WTC11 (cell line): ENCODE measurements around the gene CNTNAP2. TPM values are rescaled to one million over a fixed set of nuclear protein-coding genes. Genes with fewer than 3 reads are reported as not detected.

ENCODE experiments used
- ATAC-seq: fragments of 200-7000 bp; cut with Tn5 transposase; 2 replicates; pipeline ENCODE4 v1.10.0; 2021; ENCODE audit warnings: mild to moderate bottlenecking, moderate library complexity
- CTCF ChIA-PET: fragments of 300-600 bp; sonication (Branson Sonifier 250); formaldehyde crosslinking; loops from one replicate; lab custom pipeline; 2021; ENCODE audit warnings: antibody characterized with exemption; lab: Charles Lee
- POLR2A ChIA-PET: fragments of 350-600 bp; sonication (Branson Sonifier 250); formaldehyde crosslinking; loops from one replicate; lab custom pipeline; 2021; ENCODE audit warnings: antibody characterized with exemption; lab: Charles Lee
- DNase-seq: peaks from one replicate; pipeline ENCODE4 v3.0.0; 2021; ENCODE audit warnings: low spot score
- H3K27ac Mint-ChIP-seq: 2 replicates; pipeline ENCODE4 v1.8.0; 2021; ENCODE audit warnings: mixed read lengths
- H3K27me3 Mint-ChIP-seq: 2 replicates; pipeline ENCODE4 v1.8.0; 2021; ENCODE audit warnings: low read depth, mild to moderate bottlenecking, moderate library complexity, mixed read lengths
- H3K36me3 Mint-ChIP-seq: 2 replicates; pipeline ENCODE4 v1.8.0; 2021; ENCODE audit warnings: mixed read lengths
- H3K4me1 Mint-ChIP-seq: 2 replicates; pipeline ENCODE4 v1.8.0; 2022; ENCODE audit warnings: mixed read lengths
- H3K4me3 Mint-ChIP-seq: 2 replicates; pipeline ENCODE4 v1.8.0; 2021; ENCODE audit warnings: mild to moderate bottlenecking, moderate library complexity, mixed read lengths
- H3K9me3 Mint-ChIP-seq: 2 replicates; pipeline ENCODE4 v1.8.0; 2021; ENCODE audit warnings: mixed read lengths
- ETV6 ChIP-seq: sonication (generic); formaldehyde crosslinking; IDR thresholded peaks from 2 replicates; pipeline ENCODE4 v1.8.1; 2022; ENCODE audit warnings: mild to moderate bottlenecking, missing genetic modification reagents
- FOXP1 ChIP-seq: sonication (generic); formaldehyde crosslinking; IDR thresholded peaks from 2 replicates; pipeline ENCODE4 v1.8.0; 2022; ENCODE audit warnings: missing genetic modification reagents, mild to moderate bottlenecking, moderate library complexity, borderline replicate concordance
- GRHL2 ChIP-seq: fragments of 250-450 bp; sonication (Bioruptor Pico); IDR thresholded peaks from 2 replicates; pipeline ENCODE4 v1.8.0; 2022; ENCODE audit warnings: mild to moderate bottlenecking, moderate library complexity; ENCODE audit not compliant: insufficient replicate concordance, severe bottlenecking
- GTF2I ChIP-seq: fragments of 250-450 bp; sonication (Bioruptor Pico); conservative IDR thresholded peaks from 2 replicates; pipeline ENCODE4 v1.4.0; 2021; ENCODE audit warnings: mild to moderate bottlenecking
- NFATC4 ChIP-seq: fragments of 250-450 bp; sonication (Bioruptor Pico); IDR thresholded peaks from 2 replicates; pipeline ENCODE4 v1.9.0; 2021; ENCODE audit warnings: mild to moderate bottlenecking
- NR1H2 ChIP-seq: sonication (generic); formaldehyde crosslinking; IDR thresholded peaks from 2 replicates; pipeline ENCODE4 v1.9.0; 2021; ENCODE audit warnings: mild to moderate bottlenecking, moderate library complexity, missing genetic modification reagents
- NR3C1 ChIP-seq: sonication (generic); formaldehyde crosslinking; conservative IDR thresholded peaks from 2 replicates; pipeline ENCODE4 v1.8.1; 2023; ENCODE audit warnings: low read depth, mild to moderate bottlenecking, missing genetic modification reagents
- OVOL2 ChIP-seq: fragments of 250-450 bp; sonication (Bioruptor Pico); IDR thresholded peaks from 2 replicates; pipeline ENCODE4 v1.9.0; 2021; ENCODE audit warnings: mild to moderate bottlenecking, borderline replicate concordance
- RELA ChIP-seq: sonication (generic); formaldehyde crosslinking; IDR thresholded peaks from 2 replicates; pipeline ENCODE4 v1.8.1; 2022; ENCODE audit warnings: missing genetic modification reagents, mild to moderate bottlenecking, borderline replicate concordance
- SMAD3 ChIP-seq: sonication (generic); formaldehyde crosslinking; IDR thresholded peaks from 2 replicates; pipeline ENCODE4 v1.8.0; 2022; ENCODE audit warnings: missing genetic modification reagents, mild to moderate bottlenecking, borderline replicate concordance
- TCF7 ChIP-seq: sonication (generic); formaldehyde crosslinking; IDR thresholded peaks from 2 replicates; pipeline ENCODE4 v1.8.0; 2022; ENCODE audit warnings: mild to moderate bottlenecking, low read depth, missing genetic modification reagents, moderate library complexity
- ZBTB21 ChIP-seq: sonication (generic); formaldehyde crosslinking; IDR thresholded peaks from 2 replicates; pipeline ENCODE4 v1.8.1; 2023; ENCODE audit warnings: mild to moderate bottlenecking, missing genetic modification reagents, borderline replicate concordance
- ZNF317 ChIP-seq: sonication (generic); formaldehyde crosslinking; IDR thresholded peaks from 2 replicates; pipeline ENCODE4 v1.8.1; 2023; ENCODE audit warnings: low read depth, mild to moderate bottlenecking, moderate library complexity, missing genetic modification reagents, borderline replicate concordance
- ZNF396 ChIP-seq: fragments of 250-450 bp; sonication (Bioruptor Pico); IDR thresholded peaks from 2 replicates; pipeline ENCODE4 v1.8.0; 2021; ENCODE audit warnings: mild to moderate bottlenecking, moderate library complexity, borderline replicate concordance
- ZNF416 ChIP-seq: fragments of 250-450 bp; sonication (Bioruptor Pico); IDR thresholded peaks from 2 replicates; pipeline ENCODE4 v1.9.0; 2021; ENCODE audit warnings: mild to moderate bottlenecking, inconsistent platforms
- total RNA-seq: library from RNA; stranded (reverse); gene quantifications from 3 replicates; pipeline ENCODE4 v1.2.3, GENCODE V29; 2021
- TF ChIP-seq, protein P1 (sequence below): sonication (generic); formaldehyde crosslinking; IDR thresholded peaks from 2 replicates; pipeline ENCODE4 v1.8.1; 2023; ENCODE audit warnings: mild to moderate bottlenecking, missing genetic modification reagents, moderate library complexity
- TF ChIP-seq, protein P2 (sequence below): sonication (generic); formaldehyde crosslinking; IDR thresholded peaks from 2 replicates; pipeline ENCODE4 v1.8.0; 2022; ENCODE audit warnings: missing genetic modification reagents
- TF ChIP-seq, protein P3 (sequence below): sonication (generic); formaldehyde crosslinking; IDR thresholded peaks from 2 replicates; pipeline ENCODE4 v1.8.1; 2022; ENCODE audit warnings: low read depth, mild to moderate bottlenecking, moderate library complexity, missing genetic modification reagents, borderline replicate concordance
- TF ChIP-seq, protein P4 (sequence below): fragments of 250-450 bp; sonication (Bioruptor Pico); IDR thresholded peaks from 2 replicates; pipeline ENCODE4 v1.8.0; 2021; ENCODE audit warnings: mild to moderate bottlenecking
- TF ChIP-seq, protein P5 (sequence below): fragments of 250-450 bp; sonication (Bioruptor Pico); IDR thresholded peaks from 2 replicates; pipeline ENCODE4 v1.9.0; 2021; ENCODE audit warnings: mild to moderate bottlenecking

CNTNAP2 gene
- total RNA-seq, 1 experiment from 2014 or later, result 63.8 TPM

DNA sequence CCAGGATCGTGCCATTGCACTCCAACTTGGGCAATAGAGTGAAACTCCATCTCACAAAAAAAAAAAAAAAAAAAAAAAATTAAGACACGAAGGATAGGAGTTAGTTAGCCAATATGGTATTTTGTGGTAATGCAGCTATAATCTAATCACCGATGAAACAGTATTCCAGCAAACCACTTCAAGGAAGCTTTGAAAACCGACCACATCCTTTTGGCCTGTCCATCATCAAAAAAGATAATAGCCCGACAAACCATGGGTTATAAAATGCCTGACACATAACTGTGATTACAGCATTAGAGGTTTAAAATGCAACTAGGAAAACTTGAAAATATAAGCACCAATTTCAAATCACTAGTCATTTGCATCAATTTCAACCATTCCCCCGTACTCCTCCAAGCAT is 1745.3 kb downstream of the CNTNAP2 start (continued):
- TF ChIP-seq ZNF317 (CRISPR knock-in tag) (no peak), TCF7 (CRISPR knock-in tag) (no peak)
- TF ChIP-seq, protein P1, sequence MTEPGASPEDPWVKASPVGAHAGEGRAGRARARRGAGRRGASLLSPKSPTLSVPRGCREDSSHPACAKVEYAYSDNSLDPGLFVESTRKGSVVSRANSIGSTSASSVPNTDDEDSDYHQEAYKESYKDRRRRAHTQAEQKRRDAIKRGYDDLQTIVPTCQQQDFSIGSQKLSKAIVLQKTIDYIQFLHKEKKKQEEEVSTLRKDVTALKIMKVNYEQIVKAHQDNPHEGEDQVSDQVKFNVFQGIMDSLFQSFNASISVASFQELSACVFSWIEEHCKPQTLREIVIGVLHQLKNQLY (CRISPR knock-in tag), result no peak

DNA sequence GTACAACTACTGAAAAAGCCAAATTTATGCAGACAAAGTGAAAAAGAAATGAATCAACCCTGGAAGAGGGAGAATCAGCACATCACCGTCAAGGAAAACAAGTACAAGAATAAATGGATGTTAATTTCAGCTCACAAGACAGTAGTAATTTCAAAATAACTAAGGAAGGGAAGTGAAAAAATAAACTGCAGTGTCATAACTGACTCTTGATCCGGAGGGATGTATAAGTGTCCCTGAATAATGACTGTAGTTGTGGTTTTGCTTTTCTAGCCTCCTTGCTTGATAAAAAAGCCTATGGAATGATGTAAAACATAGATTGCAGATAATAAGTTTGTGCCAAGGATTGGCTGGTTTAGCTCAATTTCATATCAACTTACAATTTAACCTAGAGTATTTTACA is 1752.9 kb downstream of the CNTNAP2 start:
- Mint-ChIP-seq H3K4me1 (no peaks in the 10 kb centered on the region), H3K9me3 (peaks cover 37% of the 10 kb centered on the region), H3K36me3 (peaks cover 8% of the 10 kb centered on the region), H3K27ac (no peak overlapping the region), H3K4me3 (no peak overlapping the region), H3K27me3 (no peaks in the 10 kb centered on the region)
- TF ChIP-seq NR1H2 (CRISPR knock-in tag) (no peak), GRHL2 (CRISPR knock-in tag) (no peak)
- TF ChIP-seq, protein P2, sequence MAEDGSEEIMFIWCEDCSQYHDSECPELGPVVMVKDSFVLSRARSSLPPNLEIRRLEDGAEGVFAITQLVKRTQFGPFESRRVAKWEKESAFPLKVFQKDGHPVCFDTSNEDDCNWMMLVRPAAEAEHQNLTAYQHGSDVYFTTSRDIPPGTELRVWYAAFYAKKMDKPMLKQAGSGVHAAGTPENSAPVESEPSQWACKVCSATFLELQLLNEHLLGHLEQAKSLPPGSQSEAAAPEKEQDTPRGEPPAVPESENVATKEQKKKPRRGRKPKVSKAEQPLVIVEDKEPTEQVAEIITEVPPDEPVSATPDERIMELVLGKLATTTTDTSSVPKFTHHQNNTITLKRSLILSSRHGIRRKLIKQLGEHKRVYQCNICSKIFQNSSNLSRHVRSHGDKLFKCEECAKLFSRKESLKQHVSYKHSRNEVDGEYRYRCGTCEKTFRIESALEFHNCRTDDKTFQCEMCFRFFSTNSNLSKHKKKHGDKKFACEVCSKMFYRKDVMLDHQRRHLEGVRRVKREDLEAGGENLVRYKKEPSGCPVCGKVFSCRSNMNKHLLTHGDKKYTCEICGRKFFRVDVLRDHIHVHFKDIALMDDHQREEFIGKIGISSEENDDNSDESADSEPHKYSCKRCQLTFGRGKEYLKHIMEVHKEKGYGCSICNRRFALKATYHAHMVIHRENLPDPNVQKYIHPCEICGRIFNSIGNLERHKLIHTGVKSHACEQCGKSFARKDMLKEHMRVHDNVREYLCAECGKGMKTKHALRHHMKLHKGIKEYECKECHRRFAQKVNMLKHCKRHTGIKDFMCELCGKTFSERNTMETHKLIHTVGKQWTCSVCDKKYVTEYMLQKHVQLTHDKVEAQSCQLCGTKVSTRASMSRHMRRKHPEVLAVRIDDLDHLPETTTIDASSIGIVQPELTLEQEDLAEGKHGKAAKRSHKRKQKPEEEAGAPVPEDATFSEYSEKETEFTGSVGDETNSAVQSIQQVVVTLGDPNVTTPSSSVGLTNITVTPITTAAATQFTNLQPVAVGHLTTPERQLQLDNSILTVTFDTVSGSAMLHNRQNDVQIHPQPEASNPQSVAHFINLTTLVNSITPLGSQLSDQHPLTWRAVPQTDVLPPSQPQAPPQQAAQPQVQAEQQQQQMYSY (CRISPR knock-in tag), result no peak
- ChIA-PET CTCF (no interaction called here), POLR2A (no interaction called here)
- DNase-seq (no peak), ATAC-seq (no peak)

DNA sequence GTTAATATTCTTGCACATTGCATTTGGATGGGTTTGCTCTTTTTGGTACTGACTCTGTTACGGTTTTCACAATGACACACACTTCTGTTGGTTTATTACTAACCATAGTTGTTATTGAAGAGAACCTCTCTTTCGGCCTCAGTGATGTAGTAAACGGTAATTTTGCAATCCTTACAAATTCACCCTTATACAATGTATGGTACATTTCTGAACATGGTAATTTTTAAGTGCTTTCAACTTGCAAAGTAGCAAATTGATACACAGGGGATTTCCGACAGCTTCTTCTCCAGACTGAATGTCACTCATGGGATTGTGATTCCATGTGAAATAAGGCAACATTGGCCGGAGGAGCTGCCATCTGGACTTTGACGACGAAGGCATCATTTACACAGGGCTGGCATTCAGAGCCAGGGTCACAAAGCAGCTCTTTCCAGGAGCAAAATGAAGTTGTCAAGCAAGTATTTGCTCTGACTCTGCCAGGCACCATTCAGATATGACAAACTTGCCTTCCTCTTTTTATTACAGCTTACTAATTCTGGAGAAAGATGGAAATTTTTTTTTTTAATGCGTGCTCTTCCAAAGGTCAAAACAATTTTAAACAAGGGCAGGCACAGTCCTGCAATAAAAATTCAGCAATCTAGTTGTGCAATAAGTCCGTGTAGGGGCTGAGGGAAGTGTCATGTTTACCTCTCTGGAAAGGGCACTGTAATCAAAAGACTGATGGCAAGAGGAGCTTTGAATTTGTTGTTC is 1762.5 kb downstream of the CNTNAP2 start:
- H3K27me3 Mint-ChIP-seq, result no peaks in the 10 kb centered on the region
- CTCF ChIA-PET, result no interaction called here
- H3K4me3 Mint-ChIP-seq, result no peak overlapping the region
- peaks cover 8% of the 10 kb centered on the region for H3K4me1 Mint-ChIP-seq
- H3K36me3 Mint-ChIP-seq, result peaks cover 11% of the 10 kb centered on the region
- H3K27ac Mint-ChIP-seq, result no peak overlapping the region
- ATAC-seq, result no peak
- no peak for TF ChIP-seq OVOL2 (CRISPR knock-in tag)
- no peak for TF ChIP-seq RELA (CRISPR knock-in tag)
- no peak for TF ChIP-seq GTF2I (CRISPR knock-in tag)
- no peak for TF ChIP-seq NR3C1 (CRISPR knock-in tag)
- TF ChIP-seq FOXP1 (CRISPR knock-in tag), result no peak
- TF ChIP-seq ZNF317 (CRISPR knock-in tag), result no peak
- TF ChIP-seq, all 79 proteins: peak for 0
- POLR2A ChIA-PET, result no interaction called here
- DNase-seq, result no peak
- peaks cover 12% of the 10 kb centered on the region for H3K9me3 Mint-ChIP-seq

DNA sequence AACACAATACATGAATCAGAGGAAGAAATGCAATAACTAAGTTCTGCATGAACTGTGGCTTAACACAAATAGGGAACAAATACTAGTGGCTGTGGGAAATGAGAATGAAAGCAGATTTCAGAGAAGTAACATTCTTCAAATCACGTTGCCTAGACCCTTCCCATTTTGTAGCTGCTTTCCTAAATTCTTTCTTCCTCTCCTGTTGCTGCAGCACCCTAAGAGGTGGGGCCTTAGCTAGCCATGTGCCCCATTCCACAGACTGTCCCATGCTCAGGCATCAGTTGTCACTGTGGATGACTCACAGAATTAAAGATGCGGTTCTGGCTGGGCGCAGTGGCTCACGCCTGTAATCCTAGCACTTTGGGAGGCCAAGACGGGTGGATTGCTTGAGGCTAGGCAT is 1769.3 kb downstream of the CNTNAP2 start:
- H3K4me1 Mint-ChIP-seq, result no peaks in the 10 kb centered on the region
- DNase-seq (no peak), ATAC-seq (no peak)
- no peaks in the 10 kb centered on the region for H3K9me3 Mint-ChIP-seq
- H3K4me3 Mint-ChIP-seq, result no peak overlapping the region
- H3K27me3 Mint-ChIP-seq, result no peaks in the 10 kb centered on the region
- POLR2A ChIA-PET, result no interaction called here
- no peaks in the 10 kb centered on the region for H3K36me3 Mint-ChIP-seq
- H3K27ac Mint-ChIP-seq, result no peak overlapping the region
- CTCF ChIA-PET, result no interaction called here
- TF ChIP-seq ZBTB21 (CRISPR knock-in tag) (no peak), ZNF416 (CRISPR knock-in tag) (no peak), ETV6 (no peak), ZNF396 (CRISPR knock-in tag) (no peak), NR3C1 (CRISPR knock-in tag) (no peak), SMAD3 (CRISPR knock-in tag) (no peak), TCF7 (CRISPR knock-in tag) (no peak), NFATC4 (CRISPR knock-in tag) (no peak)
- TF ChIP-seq, protein P3, sequence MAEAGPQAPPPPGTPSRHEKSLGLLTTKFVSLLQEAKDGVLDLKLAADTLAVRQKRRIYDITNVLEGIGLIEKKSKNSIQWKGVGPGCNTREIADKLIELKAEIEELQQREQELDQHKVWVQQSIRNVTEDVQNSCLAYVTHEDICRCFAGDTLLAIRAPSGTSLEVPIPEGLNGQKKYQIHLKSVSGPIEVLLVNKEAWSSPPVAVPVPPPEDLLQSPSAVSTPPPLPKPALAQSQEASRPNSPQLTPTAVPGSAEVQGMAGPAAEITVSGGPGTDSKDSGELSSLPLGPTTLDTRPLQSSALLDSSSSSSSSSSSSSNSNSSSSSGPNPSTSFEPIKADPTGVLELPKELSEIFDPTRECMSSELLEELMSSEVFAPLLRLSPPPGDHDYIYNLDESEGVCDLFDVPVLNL (CRISPR knock-in tag), result no peak
- TF ChIP-seq, protein P4, sequence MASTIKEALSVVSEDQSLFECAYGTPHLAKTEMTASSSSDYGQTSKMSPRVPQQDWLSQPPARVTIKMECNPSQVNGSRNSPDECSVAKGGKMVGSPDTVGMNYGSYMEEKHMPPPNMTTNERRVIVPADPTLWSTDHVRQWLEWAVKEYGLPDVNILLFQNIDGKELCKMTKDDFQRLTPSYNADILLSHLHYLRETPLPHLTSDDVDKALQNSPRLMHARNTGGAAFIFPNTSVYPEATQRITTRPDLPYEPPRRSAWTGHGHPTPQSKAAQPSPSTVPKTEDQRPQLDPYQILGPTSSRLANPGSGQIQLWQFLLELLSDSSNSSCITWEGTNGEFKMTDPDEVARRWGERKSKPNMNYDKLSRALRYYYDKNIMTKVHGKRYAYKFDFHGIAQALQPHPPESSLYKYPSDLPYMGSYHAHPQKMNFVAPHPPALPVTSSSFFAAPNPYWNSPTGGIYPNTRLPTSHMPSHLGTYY (CRISPR knock-in tag), result no peak
- TF ChIP-seq, protein P5, sequence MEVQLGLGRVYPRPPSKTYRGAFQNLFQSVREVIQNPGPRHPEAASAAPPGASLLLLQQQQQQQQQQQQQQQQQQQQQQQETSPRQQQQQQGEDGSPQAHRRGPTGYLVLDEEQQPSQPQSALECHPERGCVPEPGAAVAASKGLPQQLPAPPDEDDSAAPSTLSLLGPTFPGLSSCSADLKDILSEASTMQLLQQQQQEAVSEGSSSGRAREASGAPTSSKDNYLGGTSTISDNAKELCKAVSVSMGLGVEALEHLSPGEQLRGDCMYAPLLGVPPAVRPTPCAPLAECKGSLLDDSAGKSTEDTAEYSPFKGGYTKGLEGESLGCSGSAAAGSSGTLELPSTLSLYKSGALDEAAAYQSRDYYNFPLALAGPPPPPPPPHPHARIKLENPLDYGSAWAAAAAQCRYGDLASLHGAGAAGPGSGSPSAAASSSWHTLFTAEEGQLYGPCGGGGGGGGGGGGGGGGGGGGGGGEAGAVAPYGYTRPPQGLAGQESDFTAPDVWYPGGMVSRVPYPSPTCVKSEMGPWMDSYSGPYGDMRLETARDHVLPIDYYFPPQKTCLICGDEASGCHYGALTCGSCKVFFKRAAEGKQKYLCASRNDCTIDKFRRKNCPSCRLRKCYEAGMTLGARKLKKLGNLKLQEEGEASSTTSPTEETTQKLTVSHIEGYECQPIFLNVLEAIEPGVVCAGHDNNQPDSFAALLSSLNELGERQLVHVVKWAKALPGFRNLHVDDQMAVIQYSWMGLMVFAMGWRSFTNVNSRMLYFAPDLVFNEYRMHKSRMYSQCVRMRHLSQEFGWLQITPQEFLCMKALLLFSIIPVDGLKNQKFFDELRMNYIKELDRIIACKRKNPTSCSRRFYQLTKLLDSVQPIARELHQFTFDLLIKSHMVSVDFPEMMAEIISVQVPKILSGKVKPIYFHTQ (CRISPR knock-in tag), result no peak
